HepG2 (cell line): ENCODE results near the gene POLR1G. TPM values are rescaled to one million over a fixed set of nuclear protein-coding genes. Genes with fewer than 3 reads are reported as not detected.
A peak's percentile ranks its signal among the peaks of the same experiment; 100 is the strongest.

ENCODE experiments used
- ATAC-seq: fragments of 200-7000 bp; cut with Tn5 transposase; 3 replicates; pipeline ENCODE4 v1.9.1; 2020; ENCODE audit warnings: mild to moderate bottlenecking, moderate library complexity
- BruUV-seq: library from RNA; stranded (reverse); fragments of 400-500 nt; replicated peaks from 2 replicates; lab custom pipeline; 2021; lab: Mats Ljungman, UMichigan
- CTCF ChIA-PET: fragments of 300-600 bp; formaldehyde crosslinking; extraction: SDS; loops from one replicate; lab custom pipeline; 2021; ENCODE audit warnings: low total read pairs, inconsistent platforms, low intra/inter-chr PET ratio; lab: Yijun Ruan, JAX
- POLR2A ChIA-PET: fragments of 350-600 bp; sonication (Branson Sonifier 250); formaldehyde crosslinking; loops from one replicate; lab custom pipeline; 2020; ENCODE audit warnings: antibody characterized with exemption, inconsistent platforms; lab: Yijun Ruan, JAX
- DNase-seq: peaks from one replicate; pipeline ENCODE4 v3.0.0-alpha.2; 2015; ENCODE audit warnings: low spot score
- FAIRE-seq: peaks from 3 replicates; lab custom pipeline; 2011; peaks lifted over from hg19 to GRCh38; lab: Jason Lieb, UNC
- H2AFZ ChIP-seq: one replicate; pipeline ENCODE4 v1.6.1; 2011; ENCODE audit warnings: low read length, inconsistent platforms
- H3K27ac ChIP-seq: fragments of 300-600 bp; 3 replicates; pipeline ENCODE4 v1.8.0; 2011; ENCODE audit warnings: mixed run types, mild to moderate bottlenecking, mixed read lengths, low read length, inconsistent platforms; ENCODE audit not compliant: insufficient read depth; ENCODE audit errors: extremely low read length
- H3K27me3 ChIP-seq, 2 experiments: fragments of 200-600 bp in 1 of 2; 2 replicates in 1 of 2; 3 replicates in 1 of 2; pipeline versions ENCODE4 v1.6.0 to v1.8.0; 2011; ENCODE audit warnings: low read length in 2 of 2, mild to moderate bottlenecking in 2 of 2, moderate library complexity in 2 of 2, inconsistent platforms in 1 of 2; ENCODE audit not compliant: insufficient read depth in 2 of 2, control insufficient read depth in 1 of 2
- H3K36me3 ChIP-seq, 2 experiments: fragments of 200-600 bp in 1 of 2; replicated peaks in 1 of 2; 2 replicates in 1 of 2; 3 replicates in 1 of 2; pipeline versions ENCODE4 v1.5.1 to v1.8.0; 2011; ENCODE audit warnings: low read length in 2 of 2, inconsistent platforms in 1 of 2; ENCODE audit not compliant: insufficient read depth in 2 of 2, control insufficient read depth in 1 of 2
- H3K4me1 ChIP-seq: 2 replicates; pipeline ENCODE4 v1.5.1; 2012; ENCODE audit warnings: low read length, inconsistent platforms; ENCODE audit not compliant: insufficient read depth
- H3K4me2 ChIP-seq: 2 replicates; pipeline ENCODE4 v1.6.0; 2011; ENCODE audit warnings: low read depth, low read length, inconsistent platforms
- H3K4me3 ChIP-seq, 3 experiments: fragments of 200-600 bp in 1 of 3; sonication (generic), shearing (Covaris generic) in 1 of 3; replicated peaks in 1 of 3; 2 replicates each; pipeline ENCODE4 v1.5.1; 2011 to 2016; ENCODE audit warnings: low read length in 3 of 3, inconsistent platforms in 2 of 3, low read depth in 2 of 3, mild to moderate bottlenecking in 2 of 3, control low read depth in 1 of 3, mixed read lengths in 1 of 3; ENCODE audit not compliant: insufficient read depth in 1 of 3
- H3K79me2 ChIP-seq: one replicate; pipeline ENCODE4 v1.6.1; 2011; ENCODE audit warnings: low read length, inconsistent platforms; ENCODE audit not compliant: insufficient read depth
- H3K9ac ChIP-seq: 2 replicates; pipeline ENCODE4 v1.6.0; 2011; ENCODE audit warnings: mild to moderate bottlenecking, low read depth, low read length, inconsistent platforms; ENCODE audit not compliant: insufficient read depth
- H3K9me3 ChIP-seq: 2 replicates; pipeline ENCODE4 v1.5.1; 2012; ENCODE audit warnings: mild to moderate bottlenecking, low read length
- H4K20me1 ChIP-seq: 2 replicates; pipeline ENCODE4 v1.6.0; 2011; ENCODE audit warnings: inconsistent platforms, mild to moderate bottlenecking, low read length, moderate library complexity; ENCODE audit not compliant: insufficient read depth
- KLF6 ChIP-seq: IDR thresholded peaks from 2 replicates; pipeline ENCODE4 v1.8.0; 2016; ENCODE audit warnings: missing biosample characterization, missing genetic modification reagents
- ZKSCAN5 ChIP-seq: sonication (generic); formaldehyde crosslinking; IDR thresholded peaks from 2 replicates; pipeline ENCODE4 v1.5.1; 2020; ENCODE audit warnings: mild to moderate bottlenecking, missing genetic modification reagents
- ZMYM3 ChIP-seq: sonication (generic); formaldehyde crosslinking; IDR thresholded peaks from 2 replicates; pipeline ENCODE4 v1.5.1; 2020; ENCODE audit warnings: mild to moderate bottlenecking, missing genetic modification reagents
- ZNF768 ChIP-seq: sonication (generic); formaldehyde crosslinking; IDR thresholded peaks from 2 replicates; pipeline ENCODE4 v1.4.0; 2020; ENCODE audit warnings: missing genetic modification reagents
- WGBS: methylation state at CpG from one replicate; pipeline ENCODE4 v1.1.6; 2017; ENCODE audit warnings: low lambda C conversion rate; 5-methylcytosine and 5-hydroxymethylcytosine counted together
- in situ Hi-C: cut with HindIII; loops from 2 replicates; pipeline ENCODE4 v1.10.0; 2017; ENCODE audit warnings: low pct_unique_long_range_greater_than_20kb; ENCODE audit not compliant: extremely low pct_ligation_motif_present
- intact Hi-C: fragments of 100-400 bp; cut with micrococcal nuclease; formaldehyde crosslinking; loops from one replicate; pipeline ENCODE4 v1.10.0; 2022; ENCODE audit not compliant: unreplicated experiment
- polyA plus RNA-seq, 8 experiments: library from polyadenylated mRNA; depleted of rRNA in 3 of 8; stranded (reverse) in 7 of 8; unstranded in 1 of 8; fragments of >200 nt; fragmentation: Illumina TruSeq in 4 of 8; extraction: Trizol in 4 of 8; gene quantifications; 2 replicates each; pipeline versions ENCODE4 v1.2.1 to v1.2.3, GENCODE V29; 2011 to 2016; ENCODE audit warnings: low read depth in 4 of 8, missing spikeins in 1 of 8, mixed read lengths in 1 of 8; ENCODE audit not compliant: insufficient read depth in 1 of 8
- total RNA-seq, 5 experiments: library from RNA; depleted of rRNA; stranded (reverse); fragments of >200 nt; fragmentation: Illumina TruSeq; extraction: Trizol; gene quantifications; 2 replicates each; pipeline ENCODE4 v1.2.3, GENCODE V29; 2016; ENCODE audit warnings: low read depth in 1 of 5
- TF ChIP-seq, protein P1 (sequence below): sonication (generic); formaldehyde crosslinking; IDR thresholded peaks from 2 replicates; pipeline ENCODE4 v1.4.0; 2020; ENCODE audit warnings: mild to moderate bottlenecking, missing genetic modification reagents

POLR1G gene
- total and polyA plus RNA-seq, 2 of the 13 experiments (the other 11 are each of a cell fraction or from before 2014, with no cell fraction given): 3.5 to 20.8 TPM

DNA sequence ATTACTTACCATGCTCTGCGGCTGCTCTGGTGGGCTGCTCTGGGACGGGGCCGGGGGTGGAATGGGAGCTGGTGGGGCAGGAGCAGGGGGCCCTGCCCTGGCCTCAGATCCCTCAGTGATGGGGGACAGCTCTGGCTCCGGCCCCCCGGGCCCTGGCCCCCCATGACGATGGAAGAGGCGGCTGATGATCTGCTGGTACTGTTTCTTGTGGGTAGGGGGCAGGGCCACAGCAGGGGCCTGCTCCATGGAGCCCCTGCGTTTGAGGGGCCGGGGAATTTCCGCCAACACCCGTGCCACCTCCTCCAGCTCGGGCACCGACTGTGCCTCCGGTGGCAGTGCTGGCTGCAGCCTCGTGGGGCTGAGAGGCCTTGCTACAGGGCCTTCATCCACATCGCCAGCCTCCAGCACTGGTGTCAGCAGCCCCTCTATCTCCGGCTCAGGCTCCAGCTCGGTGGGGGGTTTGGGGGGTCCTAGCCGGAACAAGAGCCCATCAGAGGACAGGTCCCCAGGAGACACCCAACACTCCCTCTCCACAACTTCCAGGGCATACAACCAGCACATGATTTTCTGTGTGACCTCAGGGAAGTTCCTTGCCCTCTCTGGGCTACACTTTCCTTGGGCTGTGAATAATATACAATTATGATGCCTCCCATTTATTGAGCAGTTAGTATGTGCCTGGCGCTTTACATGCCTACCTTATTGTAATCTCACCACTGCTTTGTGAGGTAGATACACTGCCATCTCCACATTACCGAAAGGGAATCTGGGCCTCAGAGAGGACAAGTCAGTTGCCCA, 14.4 kb upstream of the POLR1G start:
- no peaks in the 10 kb centered on the region; a peak in 1 of 5 replicates for H3K36me3 ChIP-seq
- no peaks in the 10 kb centered on the region; a peak in 1 of 5 replicates for H3K27me3 ChIP-seq
- in situ Hi-C loops: no loop called here
- H2AFZ ChIP-seq: no peak overlapping the region
- no peaks in the 10 kb centered on the region for H4K20me1 ChIP-seq
- DNase-seq (no peak), FAIRE-seq (no peak), ATAC-seq (no peak)
- no peak overlapping the region for H3K9ac ChIP-seq
- no TSS peak for BruUV-seq
- TF ChIP-seq, protein P1, sequence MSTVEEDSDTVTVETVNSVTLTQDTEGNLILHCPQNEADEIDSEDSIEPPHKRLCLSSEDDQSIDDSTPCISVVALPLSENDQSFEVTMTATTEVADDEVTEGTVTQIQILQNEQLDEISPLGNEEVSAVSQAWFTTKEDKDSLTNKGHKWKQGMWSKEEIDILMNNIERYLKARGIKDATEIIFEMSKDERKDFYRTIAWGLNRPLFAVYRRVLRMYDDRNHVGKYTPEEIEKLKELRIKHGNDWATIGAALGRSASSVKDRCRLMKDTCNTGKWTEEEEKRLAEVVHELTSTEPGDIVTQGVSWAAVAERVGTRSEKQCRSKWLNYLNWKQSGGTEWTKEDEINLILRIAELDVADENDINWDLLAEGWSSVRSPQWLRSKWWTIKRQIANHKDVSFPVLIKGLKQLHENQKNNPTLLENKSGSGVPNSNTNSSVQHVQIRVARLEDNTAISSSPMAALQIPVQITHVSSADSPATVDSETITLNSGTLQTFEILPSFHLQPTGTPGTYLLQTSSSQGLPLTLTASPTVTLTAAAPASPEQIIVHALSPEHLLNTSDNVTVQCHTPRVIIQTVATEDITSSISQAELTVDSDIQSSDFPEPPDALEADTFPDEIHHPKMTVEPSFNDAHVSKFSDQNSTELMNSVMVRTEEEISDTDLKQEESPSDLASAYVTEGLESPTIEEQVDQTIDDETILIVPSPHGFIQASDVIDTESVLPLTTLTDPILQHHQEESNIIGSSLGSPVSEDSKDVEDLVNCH (CRISPR knock-in tag): no peak
- TF ChIP-seq ZNF768 (CRISPR knock-in tag) (peak; percentile 89), ZMYM3 (0 out of 2 replicates have a peak, but pooled peaks have one; percentile 52), ZKSCAN5 (CRISPR knock-in tag) (no peak), KLF6 (CRISPR knock-in tag) (no peak)
- no peaks in the 10 kb centered on the region for H3K79me2 ChIP-seq
- 100% methylated on average over 4 of the region's 21 CpGs for WGBS
- no peak overlapping the region for H3K4me3 ChIP-seq
- no peaks in the 10 kb centered on the region for H3K4me1 ChIP-seq
- POLR2A ChIA-PET: no interaction called here
- H3K27ac ChIP-seq: no peak overlapping the region
- intact Hi-C loops: no loop called here
- H3K4me2 ChIP-seq: no peak overlapping the region
- CTCF ChIA-PET: no interaction called here
- no peaks in the 10 kb centered on the region for H3K9me3 ChIP-seq
